WTC11 (cell line): ENCODE data around the gene GRPR. TPM values are rescaled to one million over a fixed set of nuclear protein-coding genes. Genes with fewer than 3 reads are reported as not detected.

Experiments used
- ATAC-seq: fragments of 200-7000 bp; cut with Tn5 transposase; 2 replicates; pipeline ENCODE4 v1.10.0; 2021; ENCODE audit warnings: mild to moderate bottlenecking, moderate library complexity
- CTCF ChIA-PET: fragments of 300-600 bp; sonication (Branson Sonifier 250); formaldehyde crosslinking; loops from one replicate; lab custom pipeline; 2021; ENCODE audit warnings: antibody characterized with exemption; lab: Charles Lee
- POLR2A ChIA-PET: fragments of 350-600 bp; sonication (Branson Sonifier 250); formaldehyde crosslinking; loops from one replicate; lab custom pipeline; 2021; ENCODE audit warnings: antibody characterized with exemption; lab: Charles Lee
- DNase-seq: peaks from one replicate; pipeline ENCODE4 v3.0.0; 2021; ENCODE audit warnings: low spot score
- H3K27ac Mint-ChIP-seq: 2 replicates; pipeline ENCODE4 v1.8.0; 2021; ENCODE audit warnings: mixed read lengths
- H3K27me3 Mint-ChIP-seq: 2 replicates; pipeline ENCODE4 v1.8.0; 2021; ENCODE audit warnings: low read depth, mild to moderate bottlenecking, moderate library complexity, mixed read lengths
- H3K36me3 Mint-ChIP-seq: 2 replicates; pipeline ENCODE4 v1.8.0; 2021; ENCODE audit warnings: mixed read lengths
- H3K4me1 Mint-ChIP-seq: 2 replicates; pipeline ENCODE4 v1.8.0; 2022; ENCODE audit warnings: mixed read lengths
- H3K4me3 Mint-ChIP-seq: 2 replicates; pipeline ENCODE4 v1.8.0; 2021; ENCODE audit warnings: mild to moderate bottlenecking, moderate library complexity, mixed read lengths
- H3K9me3 Mint-ChIP-seq: 2 replicates; pipeline ENCODE4 v1.8.0; 2021; ENCODE audit warnings: mixed read lengths
- CBFB ChIP-seq: sonication (generic); formaldehyde crosslinking; IDR thresholded peaks from 2 replicates; pipeline ENCODE4 v1.8.1; 2022; ENCODE audit warnings: mild to moderate bottlenecking, low read depth, missing genetic modification reagents
- IRF2 ChIP-seq: sonication (generic); formaldehyde crosslinking; IDR thresholded peaks from 2 replicates; pipeline ENCODE4 v1.8.0; 2022; ENCODE audit warnings: low read depth, missing genetic modification reagents, borderline replicate concordance
- MXD4 ChIP-seq: fragments of 250-450 bp; sonication (Bioruptor Pico); IDR thresholded peaks from 2 replicates; pipeline ENCODE4 v1.8.0; 2021; ENCODE audit warnings: mild to moderate bottlenecking, moderate library complexity, borderline replicate concordance
- NR2C2 ChIP-seq: sonication (generic); formaldehyde crosslinking; IDR thresholded peaks from 2 replicates; pipeline ENCODE4 v1.8.0; 2022; ENCODE audit warnings: mild to moderate bottlenecking, missing genetic modification reagents
- TCF7 ChIP-seq: sonication (generic); formaldehyde crosslinking; IDR thresholded peaks from 2 replicates; pipeline ENCODE4 v1.8.0; 2022; ENCODE audit warnings: mild to moderate bottlenecking, low read depth, missing genetic modification reagents, moderate library complexity
- ZBTB21 ChIP-seq: sonication (generic); formaldehyde crosslinking; IDR thresholded peaks from 2 replicates; pipeline ENCODE4 v1.8.1; 2023; ENCODE audit warnings: mild to moderate bottlenecking, missing genetic modification reagents, borderline replicate concordance
- ZNF138 ChIP-seq: sonication (generic); formaldehyde crosslinking; conservative IDR thresholded peaks from 2 replicates; pipeline ENCODE4 v1.8.1; 2022; ENCODE audit warnings: mild to moderate bottlenecking, moderate library complexity, missing genetic modification reagents
- ZNF232 ChIP-seq: sonication (generic); formaldehyde crosslinking; IDR thresholded peaks from 2 replicates; pipeline ENCODE4 v1.8.0; 2022; ENCODE audit warnings: mild to moderate bottlenecking, missing genetic modification reagents
- total RNA-seq: library from RNA; stranded (reverse); gene quantifications from 3 replicates; pipeline ENCODE4 v1.2.3, GENCODE V29; 2021
- TF ChIP-seq, protein P1 (sequence below): sonication (generic); formaldehyde crosslinking; IDR thresholded peaks from 2 replicates; pipeline ENCODE4 v1.8.1; 2022; ENCODE audit warnings: missing genetic modification reagents, borderline replicate concordance
- TF ChIP-seq, protein P2 (sequence below): sonication (generic); formaldehyde crosslinking; IDR thresholded peaks from 2 replicates; pipeline ENCODE4 v1.8.1; 2023; ENCODE audit warnings: mild to moderate bottlenecking, missing genetic modification reagents, moderate library complexity
- TF ChIP-seq, protein P3 (sequence below): sonication (generic); formaldehyde crosslinking; IDR thresholded peaks from 2 replicates; pipeline ENCODE4 v1.8.0; 2022; ENCODE audit warnings: mild to moderate bottlenecking, missing genetic modification reagents
- TF ChIP-seq, protein P4 (sequence below): sonication (generic); formaldehyde crosslinking; IDR thresholded peaks from 2 replicates; pipeline ENCODE4 v1.8.1; 2023; ENCODE audit warnings: mild to moderate bottlenecking, missing genetic modification reagents
- TF ChIP-seq, protein P5 (sequence below): fragments of 200-600 bp; IDR thresholded peaks from 2 replicates; pipeline ENCODE4 v1.8.0; 2022; ENCODE audit warnings: antibody characterized with exemption
- TF ChIP-seq, protein P6 (sequence below): fragments of 250-450 bp; sonication (Bioruptor Pico); IDR thresholded peaks from 2 replicates; pipeline ENCODE4 v1.9.0; 2021; ENCODE audit warnings: mild to moderate bottlenecking
- TF ChIP-seq, protein P7 (sequence below): fragments of 250-450 bp; sonication (Bioruptor Pico); conservative IDR thresholded peaks from 2 replicates; pipeline ENCODE4 v1.9.0; 2021; ENCODE audit warnings: mild to moderate bottlenecking
- TF ChIP-seq, protein P8 (sequence below): sonication (generic); formaldehyde crosslinking; IDR thresholded peaks from 2 replicates; pipeline ENCODE4 v1.8.1; 2023; ENCODE audit warnings: mild to moderate bottlenecking, missing genetic modification reagents
- TF ChIP-seq, protein P9 (sequence below): sonication (generic); formaldehyde crosslinking; IDR thresholded peaks from 2 replicates; pipeline ENCODE4 v1.8.1; 2022; ENCODE audit warnings: mild to moderate bottlenecking, missing genetic modification reagents, moderate library complexity, borderline replicate concordance

Gene GRPR
- total RNA-seq, 1 experiment from 2014 or later = 8.9 TPM

DNA sequence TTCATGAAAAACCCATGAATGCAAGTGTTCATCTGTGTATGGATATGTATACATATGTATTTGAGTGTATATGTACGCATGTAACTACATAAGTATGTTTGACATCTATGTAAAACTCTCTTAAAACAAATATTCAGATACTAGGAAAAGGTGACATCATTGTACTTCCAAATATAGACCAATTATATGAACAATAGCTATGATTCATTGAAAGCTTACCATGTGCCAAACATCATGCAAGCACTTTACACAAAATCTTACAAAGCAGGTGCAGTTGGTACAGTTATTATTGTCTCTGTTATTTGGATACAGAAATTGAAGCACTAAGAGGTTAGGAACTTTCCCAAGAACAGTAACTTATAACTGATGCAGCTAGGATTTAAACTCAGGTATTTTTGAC, 65.3 kb downstream of the GRPR start:
- peaks cover 6% of the 10 kb centered on the region; the same call in 1 of the 2 replicates for H3K9me3 Mint-ChIP-seq
- TF ChIP-seq, protein P1, sequence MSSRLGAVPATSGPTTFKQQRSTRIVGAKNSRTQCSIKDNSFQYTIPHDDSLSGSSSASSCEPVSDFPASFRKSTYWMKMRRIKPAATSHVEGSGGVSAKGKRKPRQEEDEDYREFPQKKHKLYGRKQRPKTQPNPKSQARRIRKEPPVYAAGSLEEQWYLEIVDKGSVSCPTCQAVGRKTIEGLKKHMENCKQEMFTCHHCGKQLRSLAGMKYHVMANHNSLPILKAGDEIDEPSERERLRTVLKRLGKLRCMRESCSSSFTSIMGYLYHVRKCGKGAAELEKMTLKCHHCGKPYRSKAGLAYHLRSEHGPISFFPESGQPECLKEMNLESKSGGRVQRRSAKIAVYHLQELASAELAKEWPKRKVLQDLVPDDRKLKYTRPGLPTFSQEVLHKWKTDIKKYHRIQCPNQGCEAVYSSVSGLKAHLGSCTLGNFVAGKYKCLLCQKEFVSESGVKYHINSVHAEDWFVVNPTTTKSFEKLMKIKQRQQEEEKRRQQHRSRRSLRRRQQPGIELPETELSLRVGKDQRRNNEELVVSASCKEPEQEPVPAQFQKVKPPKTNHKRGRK (CRISPR knock-in tag) = no peak
- TF ChIP-seq, protein P2, sequence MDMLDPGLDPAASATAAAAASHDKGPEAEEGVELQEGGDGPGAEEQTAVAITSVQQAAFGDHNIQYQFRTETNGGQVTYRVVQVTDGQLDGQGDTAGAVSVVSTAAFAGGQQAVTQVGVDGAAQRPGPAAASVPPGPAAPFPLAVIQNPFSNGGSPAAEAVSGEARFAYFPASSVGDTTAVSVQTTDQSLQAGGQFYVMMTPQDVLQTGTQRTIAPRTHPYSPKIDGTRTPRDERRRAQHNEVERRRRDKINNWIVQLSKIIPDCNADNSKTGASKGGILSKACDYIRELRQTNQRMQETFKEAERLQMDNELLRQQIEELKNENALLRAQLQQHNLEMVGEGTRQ = no peak
- TF ChIP-seq, protein P3, sequence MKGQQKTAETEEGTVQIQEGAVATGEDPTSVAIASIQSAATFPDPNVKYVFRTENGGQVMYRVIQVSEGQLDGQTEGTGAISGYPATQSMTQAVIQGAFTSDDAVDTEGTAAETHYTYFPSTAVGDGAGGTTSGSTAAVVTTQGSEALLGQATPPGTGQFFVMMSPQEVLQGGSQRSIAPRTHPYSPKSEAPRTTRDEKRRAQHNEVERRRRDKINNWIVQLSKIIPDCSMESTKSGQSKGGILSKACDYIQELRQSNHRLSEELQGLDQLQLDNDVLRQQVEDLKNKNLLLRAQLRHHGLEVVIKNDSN (CRISPR knock-in tag) = no peak
- no peak for TF ChIP-seq ZNF138 (CRISPR knock-in tag)
- TF ChIP-seq, protein P4, sequence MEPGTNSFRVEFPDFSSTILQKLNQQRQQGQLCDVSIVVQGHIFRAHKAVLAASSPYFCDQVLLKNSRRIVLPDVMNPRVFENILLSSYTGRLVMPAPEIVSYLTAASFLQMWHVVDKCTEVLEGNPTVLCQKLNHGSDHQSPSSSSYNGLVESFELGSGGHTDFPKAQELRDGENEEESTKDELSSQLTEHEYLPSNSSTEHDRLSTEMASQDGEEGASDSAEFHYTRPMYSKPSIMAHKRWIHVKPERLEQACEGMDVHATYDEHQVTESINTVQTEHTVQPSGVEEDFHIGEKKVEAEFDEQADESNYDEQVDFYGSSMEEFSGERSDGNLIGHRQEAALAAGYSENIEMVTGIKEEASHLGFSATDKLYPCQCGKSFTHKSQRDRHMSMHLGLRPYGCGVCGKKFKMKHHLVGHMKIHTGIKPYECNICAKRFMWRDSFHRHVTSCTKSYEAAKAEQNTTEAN (CRISPR knock-in tag) = no peak
- TF ChIP-seq MXD4 (CRISPR knock-in tag) = no peak
- TF ChIP-seq, protein P5, sequence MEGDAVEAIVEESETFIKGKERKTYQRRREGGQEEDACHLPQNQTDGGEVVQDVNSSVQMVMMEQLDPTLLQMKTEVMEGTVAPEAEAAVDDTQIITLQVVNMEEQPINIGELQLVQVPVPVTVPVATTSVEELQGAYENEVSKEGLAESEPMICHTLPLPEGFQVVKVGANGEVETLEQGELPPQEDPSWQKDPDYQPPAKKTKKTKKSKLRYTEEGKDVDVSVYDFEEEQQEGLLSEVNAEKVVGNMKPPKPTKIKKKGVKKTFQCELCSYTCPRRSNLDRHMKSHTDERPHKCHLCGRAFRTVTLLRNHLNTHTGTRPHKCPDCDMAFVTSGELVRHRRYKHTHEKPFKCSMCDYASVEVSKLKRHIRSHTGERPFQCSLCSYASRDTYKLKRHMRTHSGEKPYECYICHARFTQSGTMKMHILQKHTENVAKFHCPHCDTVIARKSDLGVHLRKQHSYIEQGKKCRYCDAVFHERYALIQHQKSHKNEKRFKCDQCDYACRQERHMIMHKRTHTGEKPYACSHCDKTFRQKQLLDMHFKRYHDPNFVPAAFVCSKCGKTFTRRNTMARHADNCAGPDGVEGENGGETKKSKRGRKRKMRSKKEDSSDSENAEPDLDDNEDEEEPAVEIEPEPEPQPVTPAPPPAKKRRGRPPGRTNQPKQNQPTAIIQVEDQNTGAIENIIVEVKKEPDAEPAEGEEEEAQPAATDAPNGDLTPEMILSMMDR = no peak
- TF ChIP-seq, protein P6, sequence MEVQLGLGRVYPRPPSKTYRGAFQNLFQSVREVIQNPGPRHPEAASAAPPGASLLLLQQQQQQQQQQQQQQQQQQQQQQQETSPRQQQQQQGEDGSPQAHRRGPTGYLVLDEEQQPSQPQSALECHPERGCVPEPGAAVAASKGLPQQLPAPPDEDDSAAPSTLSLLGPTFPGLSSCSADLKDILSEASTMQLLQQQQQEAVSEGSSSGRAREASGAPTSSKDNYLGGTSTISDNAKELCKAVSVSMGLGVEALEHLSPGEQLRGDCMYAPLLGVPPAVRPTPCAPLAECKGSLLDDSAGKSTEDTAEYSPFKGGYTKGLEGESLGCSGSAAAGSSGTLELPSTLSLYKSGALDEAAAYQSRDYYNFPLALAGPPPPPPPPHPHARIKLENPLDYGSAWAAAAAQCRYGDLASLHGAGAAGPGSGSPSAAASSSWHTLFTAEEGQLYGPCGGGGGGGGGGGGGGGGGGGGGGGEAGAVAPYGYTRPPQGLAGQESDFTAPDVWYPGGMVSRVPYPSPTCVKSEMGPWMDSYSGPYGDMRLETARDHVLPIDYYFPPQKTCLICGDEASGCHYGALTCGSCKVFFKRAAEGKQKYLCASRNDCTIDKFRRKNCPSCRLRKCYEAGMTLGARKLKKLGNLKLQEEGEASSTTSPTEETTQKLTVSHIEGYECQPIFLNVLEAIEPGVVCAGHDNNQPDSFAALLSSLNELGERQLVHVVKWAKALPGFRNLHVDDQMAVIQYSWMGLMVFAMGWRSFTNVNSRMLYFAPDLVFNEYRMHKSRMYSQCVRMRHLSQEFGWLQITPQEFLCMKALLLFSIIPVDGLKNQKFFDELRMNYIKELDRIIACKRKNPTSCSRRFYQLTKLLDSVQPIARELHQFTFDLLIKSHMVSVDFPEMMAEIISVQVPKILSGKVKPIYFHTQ (CRISPR knock-in tag) = no peak
- TF ChIP-seq ZNF232 (CRISPR knock-in tag) = no peak
- TF ChIP-seq, protein P7, sequence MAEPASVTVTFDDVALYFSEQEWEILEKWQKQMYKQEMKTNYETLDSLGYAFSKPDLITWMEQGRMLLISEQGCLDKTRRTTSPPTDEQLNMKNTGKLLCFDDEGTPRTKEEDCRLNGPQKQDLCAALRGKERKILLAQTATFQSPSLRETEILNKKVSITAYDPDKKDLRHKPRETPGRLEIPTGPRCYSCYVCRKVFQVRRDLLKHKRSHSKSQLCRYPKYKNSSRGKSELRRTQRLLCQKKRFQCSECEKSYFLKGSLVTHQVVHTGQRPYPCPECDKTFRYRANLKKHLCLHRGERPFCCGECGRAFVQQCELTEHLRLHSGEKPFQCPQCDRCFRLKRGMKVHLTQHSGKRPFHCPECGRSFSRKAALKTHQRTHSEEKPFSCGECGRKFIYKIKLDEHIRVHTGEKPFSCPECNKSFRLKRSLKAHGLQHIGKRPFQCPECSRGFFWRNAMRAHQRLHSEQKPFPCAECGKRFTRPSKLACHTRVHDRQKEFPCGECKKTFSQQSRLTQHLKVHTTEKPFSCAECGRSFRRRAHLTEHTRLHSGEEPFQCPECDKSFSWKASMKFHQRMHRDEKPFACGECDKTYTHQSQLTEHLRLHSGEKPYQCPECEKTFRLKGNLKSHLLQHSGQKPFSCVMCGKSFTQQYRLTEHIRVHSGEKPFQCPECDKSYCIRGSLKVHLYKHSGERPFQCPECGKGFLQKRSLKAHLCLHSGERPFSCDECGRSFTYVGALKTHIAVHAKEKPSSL (CRISPR knock-in tag) = no peak
- no peak for TF ChIP-seq NR2C2
- no peak for TF ChIP-seq IRF2 (CRISPR knock-in tag)
- TF ChIP-seq, protein P8, sequence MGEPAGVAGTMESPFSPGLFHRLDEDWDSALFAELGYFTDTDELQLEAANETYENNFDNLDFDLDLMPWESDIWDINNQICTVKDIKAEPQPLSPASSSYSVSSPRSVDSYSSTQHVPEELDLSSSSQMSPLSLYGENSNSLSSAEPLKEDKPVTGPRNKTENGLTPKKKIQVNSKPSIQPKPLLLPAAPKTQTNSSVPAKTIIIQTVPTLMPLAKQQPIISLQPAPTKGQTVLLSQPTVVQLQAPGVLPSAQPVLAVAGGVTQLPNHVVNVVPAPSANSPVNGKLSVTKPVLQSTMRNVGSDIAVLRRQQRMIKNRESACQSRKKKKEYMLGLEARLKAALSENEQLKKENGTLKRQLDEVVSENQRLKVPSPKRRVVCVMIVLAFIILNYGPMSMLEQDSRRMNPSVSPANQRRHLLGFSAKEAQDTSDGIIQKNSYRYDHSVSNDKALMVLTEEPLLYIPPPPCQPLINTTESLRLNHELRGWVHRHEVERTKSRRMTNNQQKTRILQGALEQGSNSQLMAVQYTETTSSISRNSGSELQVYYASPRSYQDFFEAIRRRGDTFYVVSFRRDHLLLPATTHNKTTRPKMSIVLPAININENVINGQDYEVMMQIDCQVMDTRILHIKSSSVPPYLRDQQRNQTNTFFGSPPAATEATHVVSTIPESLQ = no peak
- TF ChIP-seq CBFB (CRISPR knock-in tag) = no peak
- TF ChIP-seq, protein P9, sequence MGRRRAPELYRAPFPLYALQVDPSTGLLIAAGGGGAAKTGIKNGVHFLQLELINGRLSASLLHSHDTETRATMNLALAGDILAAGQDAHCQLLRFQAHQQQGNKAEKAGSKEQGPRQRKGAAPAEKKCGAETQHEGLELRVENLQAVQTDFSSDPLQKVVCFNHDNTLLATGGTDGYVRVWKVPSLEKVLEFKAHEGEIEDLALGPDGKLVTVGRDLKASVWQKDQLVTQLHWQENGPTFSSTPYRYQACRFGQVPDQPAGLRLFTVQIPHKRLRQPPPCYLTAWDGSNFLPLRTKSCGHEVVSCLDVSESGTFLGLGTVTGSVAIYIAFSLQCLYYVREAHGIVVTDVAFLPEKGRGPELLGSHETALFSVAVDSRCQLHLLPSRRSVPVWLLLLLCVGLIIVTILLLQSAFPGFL = no peak
- TF ChIP-seq TCF7 = no peak
- TF ChIP-seq ZBTB21 (CRISPR knock-in tag) = no peak
- ATAC-seq = no peak
- H3K4me1 Mint-ChIP-seq = peaks cover 59% of the 10 kb centered on the region
- H3K27me3 Mint-ChIP-seq = peaks cover under 1% of the 10 kb centered on the region; the same call in 1 of the 2 replicates
- CTCF ChIA-PET = no interaction called here
- POLR2A ChIA-PET = no interaction called here
- no peak overlapping the region for H3K27ac Mint-ChIP-seq
- no peak for DNase-seq
- no peak overlapping the region for H3K4me3 Mint-ChIP-seq
- H3K36me3 Mint-ChIP-seq = no peaks in the 10 kb centered on the region
